ENCODE data around the gene KDM3A.

KDM3A gene, protein sequence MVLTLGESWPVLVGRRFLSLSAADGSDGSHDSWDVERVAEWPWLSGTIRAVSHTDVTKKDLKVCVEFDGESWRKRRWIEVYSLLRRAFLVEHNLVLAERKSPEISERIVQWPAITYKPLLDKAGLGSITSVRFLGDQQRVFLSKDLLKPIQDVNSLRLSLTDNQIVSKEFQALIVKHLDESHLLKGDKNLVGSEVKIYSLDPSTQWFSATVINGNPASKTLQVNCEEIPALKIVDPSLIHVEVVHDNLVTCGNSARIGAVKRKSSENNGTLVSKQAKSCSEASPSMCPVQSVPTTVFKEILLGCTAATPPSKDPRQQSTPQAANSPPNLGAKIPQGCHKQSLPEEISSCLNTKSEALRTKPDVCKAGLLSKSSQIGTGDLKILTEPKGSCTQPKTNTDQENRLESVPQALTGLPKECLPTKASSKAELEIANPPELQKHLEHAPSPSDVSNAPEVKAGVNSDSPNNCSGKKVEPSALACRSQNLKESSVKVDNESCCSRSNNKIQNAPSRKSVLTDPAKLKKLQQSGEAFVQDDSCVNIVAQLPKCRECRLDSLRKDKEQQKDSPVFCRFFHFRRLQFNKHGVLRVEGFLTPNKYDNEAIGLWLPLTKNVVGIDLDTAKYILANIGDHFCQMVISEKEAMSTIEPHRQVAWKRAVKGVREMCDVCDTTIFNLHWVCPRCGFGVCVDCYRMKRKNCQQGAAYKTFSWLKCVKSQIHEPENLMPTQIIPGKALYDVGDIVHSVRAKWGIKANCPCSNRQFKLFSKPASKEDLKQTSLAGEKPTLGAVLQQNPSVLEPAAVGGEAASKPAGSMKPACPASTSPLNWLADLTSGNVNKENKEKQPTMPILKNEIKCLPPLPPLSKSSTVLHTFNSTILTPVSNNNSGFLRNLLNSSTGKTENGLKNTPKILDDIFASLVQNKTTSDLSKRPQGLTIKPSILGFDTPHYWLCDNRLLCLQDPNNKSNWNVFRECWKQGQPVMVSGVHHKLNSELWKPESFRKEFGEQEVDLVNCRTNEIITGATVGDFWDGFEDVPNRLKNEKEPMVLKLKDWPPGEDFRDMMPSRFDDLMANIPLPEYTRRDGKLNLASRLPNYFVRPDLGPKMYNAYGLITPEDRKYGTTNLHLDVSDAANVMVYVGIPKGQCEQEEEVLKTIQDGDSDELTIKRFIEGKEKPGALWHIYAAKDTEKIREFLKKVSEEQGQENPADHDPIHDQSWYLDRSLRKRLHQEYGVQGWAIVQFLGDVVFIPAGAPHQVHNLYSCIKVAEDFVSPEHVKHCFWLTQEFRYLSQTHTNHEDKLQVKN (N-terminal part only)

DNA sequence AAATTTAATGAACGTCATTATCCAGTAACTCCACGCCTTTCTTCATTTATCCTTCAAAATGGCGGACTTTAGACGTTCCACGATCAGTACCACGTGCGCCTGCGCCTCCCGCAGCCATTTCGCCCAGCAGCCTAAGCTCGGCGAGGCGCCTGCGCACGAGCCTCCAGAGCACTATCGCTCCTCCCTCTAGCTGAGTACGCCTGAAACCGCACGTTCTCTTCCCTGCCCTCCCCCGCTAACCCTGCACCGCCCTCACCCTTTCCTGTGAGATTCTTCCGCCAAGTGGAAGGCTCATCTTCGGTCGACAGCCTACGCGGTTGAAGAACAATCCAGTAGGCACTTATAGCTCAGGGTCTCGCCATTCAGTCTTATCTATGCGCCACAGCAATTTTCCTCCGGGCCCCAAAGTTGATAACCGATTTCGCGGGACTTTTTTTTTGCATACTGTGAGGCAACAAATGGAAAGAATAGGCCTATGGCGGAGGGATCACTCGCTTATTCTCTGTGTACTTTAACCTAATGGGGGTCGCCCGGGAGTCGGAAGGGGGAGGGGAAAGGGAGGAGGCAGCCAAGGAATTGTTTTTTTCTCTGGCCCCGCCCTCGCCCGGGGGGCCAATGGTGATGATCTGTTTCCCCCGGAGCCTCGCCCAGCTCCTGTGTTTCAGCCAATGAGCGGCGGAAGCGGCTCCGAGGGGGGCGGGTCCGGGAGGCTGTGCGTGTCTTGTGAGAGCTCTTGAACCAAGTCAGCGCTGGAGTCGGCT lies at the start of gene KDM3A:
Gene KDM3A, plus strand, starts transcription at position 741 of the 761 bp plus-strand sequence. CDS start 677 bp downstream, outside the sequence.
- peak; percentile 81 to 99 (median 98) for DNase-seq

DNA sequence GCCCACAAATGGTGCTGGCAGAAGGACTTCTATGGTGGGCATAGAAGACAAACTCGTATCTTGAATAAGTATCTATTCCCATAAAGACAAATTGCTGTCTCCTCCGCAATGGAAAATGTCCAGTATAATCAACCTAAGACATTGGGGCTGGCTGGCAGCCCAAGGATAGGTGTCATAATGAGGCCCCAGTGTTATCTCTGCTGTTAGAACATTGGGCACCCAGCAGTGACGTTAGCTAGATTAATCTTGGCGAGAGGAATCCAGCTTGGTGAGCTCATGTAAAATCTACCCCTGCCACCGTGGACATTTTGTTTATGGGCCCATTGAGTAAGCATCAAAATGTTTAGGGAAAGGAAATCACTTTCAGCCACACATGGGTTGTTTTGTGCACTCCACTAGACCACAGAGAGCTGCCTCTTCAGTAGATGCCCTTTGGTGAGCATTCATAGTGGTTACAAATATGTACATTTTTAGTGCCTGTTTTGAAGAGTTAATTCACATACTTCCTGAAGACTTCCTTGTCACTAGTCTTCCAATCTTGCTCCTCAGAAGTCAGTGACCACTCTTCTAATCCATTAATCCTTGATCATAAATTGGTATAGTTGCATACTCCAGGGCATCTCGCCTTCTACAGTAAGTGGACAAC lies 48.2 kb upstream of the KDM3A start:
- no peak for DNase-seq

DNA sequence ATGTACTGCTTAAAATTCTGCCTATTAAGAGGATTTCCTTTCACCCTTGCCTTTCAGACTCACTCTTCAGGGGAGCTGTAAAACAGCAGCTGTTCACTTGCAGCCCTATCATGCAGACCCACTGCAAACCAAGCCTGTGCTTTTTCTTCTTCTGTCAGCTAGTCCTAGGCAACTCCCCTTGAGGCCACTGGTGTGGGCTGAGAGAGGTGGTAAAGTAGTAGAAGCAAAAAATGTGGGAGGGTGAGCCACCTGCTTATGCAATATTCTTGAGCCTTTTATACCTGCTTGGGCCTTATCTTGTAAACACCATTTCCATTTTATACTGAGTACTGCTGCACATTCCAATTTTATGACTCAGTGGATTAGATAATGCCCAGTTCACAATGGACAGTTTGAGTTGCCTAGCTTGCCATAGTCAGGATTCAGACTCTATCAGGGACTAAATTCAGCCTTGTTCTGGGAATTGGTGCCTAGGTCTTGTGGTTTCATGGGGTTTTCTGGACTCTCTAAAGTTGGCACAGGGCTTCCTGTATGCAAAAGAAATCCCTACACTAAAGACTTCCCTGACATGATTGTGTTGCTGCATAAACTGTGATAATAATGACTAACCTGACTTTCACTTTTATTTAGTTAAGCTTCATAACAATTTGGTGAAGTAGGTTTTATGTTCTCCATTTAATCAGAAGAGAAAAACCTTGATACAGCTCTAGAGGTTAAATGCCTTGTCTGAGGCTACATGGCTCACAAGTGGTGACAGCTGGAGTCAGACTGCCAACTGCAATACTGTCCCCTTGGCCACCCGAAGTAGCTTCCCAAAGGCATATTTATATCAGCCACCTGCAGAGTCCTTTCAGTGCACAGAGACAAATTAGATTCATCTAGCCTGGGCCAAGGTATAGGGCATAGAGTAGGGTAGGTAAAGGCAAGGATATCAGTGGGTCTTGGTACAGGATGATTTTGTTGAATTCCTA lies 47.4 kb upstream of the KDM3A start:
- DNase-seq = no peak

DNA sequence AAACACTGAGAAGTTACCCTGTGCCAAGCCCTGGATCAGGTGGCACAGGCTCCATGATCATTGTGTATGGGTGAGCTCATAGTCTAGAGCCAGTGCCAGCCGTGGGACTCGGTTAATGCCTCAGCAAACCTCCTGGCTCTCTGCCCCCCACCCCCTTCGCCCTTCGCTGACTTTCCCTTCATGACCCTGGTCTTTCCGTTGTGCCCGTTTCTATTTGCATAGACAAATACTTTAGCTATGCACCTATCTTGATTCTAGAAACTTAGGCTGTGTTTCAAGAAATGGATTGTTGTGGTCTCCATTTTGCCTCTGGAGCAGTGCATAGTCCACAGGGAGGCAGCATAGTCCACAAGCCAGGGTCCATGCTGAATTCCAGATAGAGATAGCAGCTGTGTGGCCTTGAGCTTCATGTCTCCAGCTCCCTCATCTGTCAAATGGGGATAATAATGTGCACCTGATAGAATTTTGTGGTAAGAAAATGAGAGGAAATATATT lies 44.8 kb upstream of the KDM3A start:
- peak in 36 of 58 donors; percentile 4 to 70 (median 31) for DNase-seq

DNA sequence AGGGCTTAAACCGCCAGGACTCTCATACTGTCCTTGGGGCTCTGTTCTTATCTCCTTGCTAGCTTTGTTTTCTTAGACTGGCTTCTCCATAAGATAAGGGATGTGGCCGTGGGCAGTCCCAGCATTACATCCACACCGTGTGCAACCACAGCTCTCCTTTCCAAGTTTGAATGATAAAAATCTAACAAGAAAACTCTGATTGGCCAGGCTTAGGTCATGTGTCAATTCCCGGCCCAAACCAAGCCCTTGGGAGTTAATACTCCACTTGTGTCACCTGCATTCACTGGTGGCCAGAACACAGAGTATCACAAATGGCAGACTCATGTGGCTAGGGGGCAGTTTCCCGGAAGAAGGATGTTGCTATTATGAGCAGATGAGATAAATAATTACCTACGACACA lies 43.2 kb upstream of the KDM3A start:
- no peak for DNase-seq

DNA sequence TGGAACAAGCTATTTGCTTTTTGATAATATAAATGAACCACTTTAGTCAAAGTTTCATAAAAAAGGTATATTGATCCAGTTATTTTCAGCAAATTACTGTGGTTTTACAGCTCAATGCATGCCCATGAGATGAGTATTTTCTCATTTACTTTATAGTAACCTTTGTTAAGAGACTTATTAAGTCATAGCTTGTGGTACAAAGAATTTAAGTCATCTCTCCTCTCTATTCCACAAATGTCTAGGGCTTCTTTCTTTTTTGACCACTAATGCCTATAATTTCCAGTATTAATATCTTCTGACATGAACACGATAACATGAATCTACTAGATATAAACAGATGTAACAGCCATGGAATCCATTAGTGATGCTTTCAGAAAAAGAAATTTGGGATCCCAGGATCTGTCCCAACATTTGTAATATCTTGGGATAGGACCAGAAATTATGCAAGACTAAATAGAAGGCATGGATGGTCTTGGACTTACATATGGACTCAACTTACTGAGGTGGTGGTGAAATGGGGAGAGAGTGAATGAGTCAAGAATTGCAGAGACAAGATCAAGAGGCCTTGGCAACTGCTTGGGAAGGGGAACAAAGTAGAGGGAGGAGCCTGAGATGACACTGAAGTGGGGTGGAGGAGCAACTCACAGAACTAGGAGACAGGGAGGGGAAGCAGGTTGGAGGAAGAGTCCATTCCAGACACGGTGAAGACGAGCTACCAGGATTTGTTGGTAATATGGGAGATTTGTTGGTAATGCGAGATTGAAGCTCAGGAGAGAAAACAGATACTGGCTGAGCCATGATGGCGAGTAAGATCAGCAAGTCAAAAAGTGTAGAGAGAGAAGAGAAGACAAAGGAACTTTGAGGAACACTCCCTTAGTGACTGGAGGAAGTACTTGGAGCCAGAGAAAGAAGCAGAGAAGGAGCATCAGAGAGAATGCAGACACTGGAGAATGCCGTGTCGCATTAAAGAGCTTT lies 42.4 kb upstream of the KDM3A start:
- no peak for DNase-seq

DNA sequence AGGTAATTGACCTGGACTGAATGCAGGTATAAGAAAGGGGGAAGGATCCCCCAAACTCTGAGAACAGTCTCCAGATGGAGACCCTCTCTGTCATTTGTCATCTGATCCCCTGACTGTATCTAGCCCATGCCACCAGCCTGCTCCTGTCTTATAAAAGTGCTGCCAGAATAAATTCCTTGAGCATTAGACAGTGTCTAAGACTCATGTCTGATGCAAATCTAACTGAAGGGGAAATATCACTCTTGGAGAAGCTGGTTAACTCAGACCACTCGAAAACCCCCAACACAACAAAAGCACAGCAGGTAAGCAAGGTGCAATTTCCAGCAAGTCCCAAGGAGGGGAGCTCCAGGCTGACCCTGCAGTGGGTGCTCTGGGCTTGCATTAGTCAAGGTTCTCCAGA lies 40.9 kb upstream of the KDM3A start:
- no peak for DNase-seq

DNA sequence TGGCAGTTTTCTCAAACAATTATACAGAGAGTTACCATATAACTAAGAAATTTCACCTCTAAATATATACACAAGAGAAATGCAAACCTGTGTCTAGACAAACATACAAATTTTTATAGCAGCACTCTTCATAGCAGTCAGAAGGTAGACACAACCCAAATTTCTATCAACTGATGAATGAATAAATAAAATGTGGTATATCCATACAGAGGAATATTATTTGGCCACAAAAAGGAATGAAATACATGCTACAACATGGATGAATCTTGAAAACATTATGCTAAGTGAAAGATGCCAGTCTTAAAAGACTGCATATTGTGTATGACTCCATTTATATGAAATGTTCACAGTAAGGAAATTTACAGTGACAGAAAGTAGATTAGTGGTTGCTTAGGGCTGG lies 30.6 kb upstream of the KDM3A start:
- no peak for DNase-seq

DNA sequence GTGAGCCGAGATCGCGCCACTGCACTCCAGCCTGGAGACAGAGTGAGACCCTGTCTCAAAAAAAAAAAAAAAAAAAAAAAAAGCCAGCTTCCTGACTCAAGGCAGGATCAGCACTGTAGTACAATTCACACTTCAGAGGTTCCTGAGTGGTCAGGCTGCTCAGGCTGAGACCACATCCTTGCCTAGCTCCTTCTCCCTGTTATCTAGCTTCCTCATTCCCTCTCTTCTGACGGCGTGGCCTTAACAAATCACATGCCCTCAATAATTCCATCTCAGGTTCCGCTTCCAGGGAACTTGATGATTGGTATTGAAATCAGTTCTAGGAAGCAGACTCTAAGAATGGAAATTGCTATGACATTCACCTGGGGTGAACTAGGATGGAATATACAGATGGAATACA lies 29.8 kb upstream of the KDM3A start:
- DNase-seq = no peak

DNA sequence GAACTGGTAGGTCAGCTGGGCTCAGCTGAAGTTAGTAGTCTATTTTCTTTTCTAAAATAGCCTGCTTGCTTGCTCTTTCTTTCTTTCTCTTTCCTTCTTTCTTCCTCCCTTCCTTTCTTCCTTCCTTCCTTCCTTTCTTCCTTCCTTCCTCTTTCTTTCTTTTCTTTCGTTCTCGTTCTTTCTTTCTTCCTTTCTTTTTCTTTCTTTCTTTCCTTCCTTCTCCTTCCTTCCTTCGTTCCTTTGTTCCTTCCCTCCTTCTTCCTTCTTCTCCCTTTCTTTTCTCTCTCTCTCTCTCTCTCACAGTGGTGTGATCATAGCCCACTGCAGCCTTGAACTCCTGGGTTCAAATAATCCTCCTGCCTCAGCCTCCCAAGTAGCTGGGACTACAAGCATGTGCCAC lies 29.2 kb upstream of the KDM3A start:
- DNase-seq = no peak

DNA sequence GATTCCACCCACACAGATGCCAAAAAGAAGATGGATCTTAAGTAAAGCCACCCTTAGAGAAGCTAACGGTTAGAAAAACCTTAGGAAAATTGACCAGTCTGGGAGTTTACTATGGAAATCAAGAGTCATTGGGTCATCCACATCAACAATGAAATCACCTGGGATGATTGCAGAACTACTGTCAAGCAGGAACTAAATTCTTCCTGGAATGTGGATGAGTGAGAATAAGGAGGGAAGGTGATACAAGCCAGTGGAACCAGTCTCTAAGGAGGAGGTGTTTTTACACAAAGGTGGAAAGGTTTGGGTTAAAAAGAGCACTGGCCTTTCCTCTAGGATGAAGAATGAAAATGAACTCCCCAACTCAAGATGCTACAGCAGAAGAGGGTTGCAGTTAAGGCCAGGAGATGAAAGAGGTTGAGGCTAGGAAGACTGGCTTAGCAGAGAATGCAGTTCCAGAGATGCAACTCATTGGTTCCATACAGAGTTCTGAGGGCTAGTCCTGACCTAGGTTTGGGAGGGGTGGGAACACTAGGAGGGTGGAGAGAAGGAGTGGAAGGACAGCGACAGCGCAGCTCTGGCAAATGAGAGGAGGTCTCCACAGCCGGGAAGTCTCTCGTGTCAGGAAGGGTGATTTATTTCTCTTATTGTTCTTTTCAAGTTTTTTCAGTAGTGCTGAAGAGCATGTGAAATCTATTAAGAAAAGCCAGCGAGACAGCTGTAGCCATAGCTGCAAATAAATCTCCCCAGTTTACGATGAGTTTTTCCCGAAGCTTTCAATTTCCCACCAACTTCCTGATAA lies 27.7 kb upstream of the KDM3A start:
- DNase-seq = no peak

DNA sequence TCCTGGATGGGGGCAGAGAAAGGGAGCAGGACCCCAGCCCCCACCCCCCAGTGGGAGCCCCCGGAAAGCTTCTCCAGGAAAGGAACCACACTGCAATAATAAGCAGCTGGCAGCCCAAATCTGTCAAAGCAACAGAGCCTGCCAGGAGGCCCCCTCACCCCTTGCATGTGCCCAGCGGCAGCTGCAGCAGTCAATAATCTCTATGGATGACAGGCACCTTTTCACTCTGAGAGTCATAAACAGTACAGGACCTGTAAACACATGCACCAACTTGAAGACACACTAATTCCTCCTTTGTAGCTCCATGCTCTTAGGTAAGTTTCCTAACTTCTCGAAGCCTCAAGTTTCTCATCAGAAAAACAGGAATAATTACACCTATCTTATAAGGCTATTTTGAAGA lies 26.2 kb upstream of the KDM3A start:
- no peak for DNase-seq

DNA sequence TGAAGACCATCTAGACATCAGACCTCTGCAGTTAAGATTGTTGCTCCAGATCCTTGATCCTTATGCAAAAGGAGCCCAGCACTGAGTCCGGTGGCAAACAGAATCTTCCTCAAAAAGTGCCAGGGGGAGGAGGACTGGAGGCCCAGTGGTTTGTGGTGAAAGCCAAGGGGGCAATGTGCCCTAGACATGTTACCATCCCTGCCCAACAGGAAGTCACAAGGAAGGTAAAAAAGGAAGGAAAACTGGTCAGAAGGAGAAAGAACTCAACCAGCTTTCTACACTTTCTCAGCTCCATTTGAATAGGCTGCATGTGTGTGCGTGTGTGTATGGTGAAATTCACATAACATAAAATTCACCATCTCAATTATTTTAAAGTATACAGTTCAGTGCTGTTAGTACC lies 25.0 kb upstream of the KDM3A start:
- peak in 2 of 58 donors; percentile 1 to 2 for DNase-seq

DNA sequence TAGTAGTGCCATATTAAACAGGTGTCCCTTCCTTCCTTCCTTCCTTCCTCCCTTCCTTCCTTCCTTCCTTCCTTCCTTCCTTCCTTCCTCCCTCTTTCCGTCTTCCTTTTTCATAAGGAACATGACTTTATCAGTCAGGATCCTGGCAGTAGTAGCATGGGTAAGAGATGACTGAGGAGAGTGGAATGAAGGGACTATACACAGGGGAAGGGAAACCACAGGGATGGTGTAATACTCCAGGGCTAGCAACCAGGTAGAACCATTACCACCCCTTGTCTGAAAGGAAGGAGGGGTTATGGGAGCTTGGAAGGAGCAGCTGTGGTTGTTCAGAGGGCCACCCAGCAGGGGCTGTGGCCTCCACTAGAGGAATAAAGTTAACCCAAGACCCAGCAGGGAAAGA lies 23.2 kb upstream of the KDM3A start:
- DNase-seq = no peak

DNA sequence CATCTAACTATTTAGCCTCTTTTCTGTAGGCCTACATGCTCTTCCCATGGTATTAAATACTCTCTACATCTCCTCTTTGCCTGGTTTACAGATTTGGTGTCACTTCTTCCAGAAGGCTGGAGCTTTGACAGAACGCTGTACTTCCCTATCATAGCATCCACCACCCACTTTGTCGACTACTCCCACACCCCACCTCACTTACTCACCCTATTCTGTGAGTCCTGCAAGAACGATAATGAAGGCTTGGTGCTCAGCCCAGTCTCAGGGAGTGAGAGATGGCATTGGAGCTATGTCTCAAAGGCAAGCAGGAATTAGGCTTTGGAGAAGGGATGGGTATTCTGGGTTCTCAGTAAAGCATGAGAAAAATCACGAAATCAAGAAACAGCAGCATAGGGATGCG lies 20.3 kb upstream of the KDM3A start:
- DNase-seq = peak in 21 of 58 donors; percentile 2 to 79 (median 35)

DNA sequence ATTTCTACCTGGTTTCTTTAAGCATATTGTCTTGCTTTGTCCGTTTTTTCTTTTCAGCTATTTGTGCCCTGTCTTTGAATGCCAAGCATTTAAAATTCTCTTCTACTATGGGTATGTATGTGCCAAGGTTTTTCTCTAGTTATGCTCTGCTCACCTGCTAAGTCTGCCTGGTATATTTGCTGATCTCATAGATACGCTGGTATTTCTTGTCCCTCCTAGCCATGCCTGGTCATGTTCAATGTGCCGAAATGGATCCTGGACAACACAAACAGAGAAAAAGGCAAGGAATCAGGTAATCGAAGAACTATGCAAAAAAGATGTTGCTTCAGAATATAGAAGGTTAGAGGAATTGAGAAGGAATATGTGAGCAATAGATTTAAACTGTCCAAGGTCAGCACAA lies 14.9 kb upstream of the KDM3A start:
- no peak for DNase-seq

DNA sequence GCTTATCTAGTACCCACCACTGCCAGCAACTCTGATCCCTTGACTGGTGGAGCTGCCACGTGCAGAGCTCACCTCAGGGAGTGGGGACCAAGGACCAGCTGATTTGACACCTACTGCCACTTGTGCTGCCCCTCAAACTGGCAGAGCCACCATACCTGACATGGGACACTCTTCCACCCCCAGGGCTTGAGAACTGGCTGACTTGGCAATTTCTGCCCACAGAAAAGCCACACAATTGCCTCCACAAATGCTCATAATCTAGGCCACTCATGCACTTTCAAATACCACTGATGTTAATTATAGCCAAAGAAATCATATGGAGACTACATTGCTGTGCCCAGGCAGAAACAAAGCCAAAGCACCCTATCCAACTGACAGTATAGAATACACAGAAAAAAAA lies 11.8 kb upstream of the KDM3A start:
- DNase-seq = no peak
